ENCODE results near the gene TAF10. TPM values are rescaled to one million over a fixed set of nuclear protein-coding genes. Genes with fewer than 3 reads are reported as not detected.

Gene TAF10
- total RNA-seq, result 113 and 151 TPM in 2 replicates

DNA sequence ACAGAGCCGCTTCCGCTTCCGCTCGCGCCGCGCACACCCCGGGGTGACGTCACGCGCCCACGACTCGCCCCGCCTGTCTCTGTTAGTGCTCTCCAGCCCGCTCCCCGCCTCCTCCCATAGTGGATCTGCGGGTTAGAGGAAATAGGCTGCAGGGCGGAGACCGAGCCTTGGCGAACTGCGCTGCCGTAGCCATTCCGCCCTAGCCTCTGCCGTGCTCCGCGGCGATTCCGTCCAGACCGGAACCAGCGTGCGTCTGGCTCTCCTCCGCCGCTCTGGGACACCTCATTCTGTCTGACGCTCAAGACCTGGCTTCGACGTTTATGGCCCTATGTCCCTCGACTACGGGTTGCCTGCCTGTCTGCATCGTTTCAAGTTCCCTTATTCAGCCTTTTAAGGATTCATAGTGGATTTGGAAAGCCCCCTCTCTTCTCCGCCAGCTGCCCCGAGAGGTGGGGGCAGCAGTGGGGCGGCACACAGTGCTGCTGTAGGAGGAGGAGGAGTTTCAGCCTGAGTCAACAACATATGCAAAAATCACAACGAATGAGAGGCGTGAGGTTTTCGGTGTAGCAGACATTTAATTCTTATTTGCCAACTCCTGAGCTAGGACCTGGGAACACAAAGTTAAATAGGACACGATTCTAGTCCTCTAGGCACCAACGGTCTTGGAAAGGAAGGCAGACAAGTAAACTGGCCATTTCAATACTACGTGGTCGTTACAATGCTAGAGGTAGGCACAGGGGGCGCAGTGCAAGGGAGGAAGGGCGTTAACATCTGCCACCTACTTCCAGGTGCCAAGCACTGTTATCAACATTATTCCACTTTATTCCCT lies at the start of gene TAF10:
Gene TAF10 (minus strand): TSS at position 4 of the 829 bp plus-strand sequence. CDS start 27 bp downstream, outside the sequence.

DNA sequence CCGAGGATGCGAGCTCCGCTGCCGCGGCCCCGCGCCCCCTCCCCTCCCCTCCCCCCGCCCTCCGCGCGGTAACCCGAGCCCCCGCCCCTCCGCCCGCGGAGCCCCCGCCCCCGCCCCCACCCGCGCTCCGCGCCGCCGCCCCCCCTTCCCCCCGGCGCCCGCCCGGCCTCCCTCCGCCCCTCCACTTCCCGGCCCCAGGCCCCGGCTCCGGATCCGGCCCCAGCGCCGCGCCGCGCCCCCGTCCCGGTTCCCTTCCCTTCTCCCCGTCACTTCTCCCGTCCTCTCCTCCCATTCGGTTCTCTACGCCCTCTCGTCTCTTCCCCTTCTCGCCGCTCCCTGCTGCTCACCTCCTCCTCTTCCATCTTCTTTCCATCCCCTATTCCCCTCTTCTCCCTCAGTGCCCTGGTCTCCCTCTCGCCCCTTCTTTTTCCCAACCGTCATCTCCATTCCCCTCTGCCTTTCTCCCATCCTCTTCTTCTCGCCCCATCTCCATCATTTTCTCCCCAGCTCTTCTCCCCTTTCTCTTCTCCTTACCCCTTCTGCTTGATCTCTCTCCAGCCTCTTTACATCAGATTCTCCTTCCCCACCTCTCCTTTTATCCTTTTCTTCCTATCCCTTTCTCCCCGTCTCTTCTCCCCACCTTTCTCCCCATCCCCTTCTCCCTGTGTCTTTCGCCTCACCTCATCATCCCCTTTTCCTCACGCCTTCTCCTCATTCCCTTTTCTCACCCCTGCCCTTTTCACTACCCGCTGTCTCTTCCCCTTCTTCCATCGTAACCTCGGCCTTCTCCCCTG lies 44.0 kb upstream of the TAF10 start, which contains the start of gene DCHS1:
Gene DCHS1 (minus strand): TSS at position 20 of the 794 bp plus-strand sequence. CDS start 14,196 bp downstream, outside the sequence.

DNA sequence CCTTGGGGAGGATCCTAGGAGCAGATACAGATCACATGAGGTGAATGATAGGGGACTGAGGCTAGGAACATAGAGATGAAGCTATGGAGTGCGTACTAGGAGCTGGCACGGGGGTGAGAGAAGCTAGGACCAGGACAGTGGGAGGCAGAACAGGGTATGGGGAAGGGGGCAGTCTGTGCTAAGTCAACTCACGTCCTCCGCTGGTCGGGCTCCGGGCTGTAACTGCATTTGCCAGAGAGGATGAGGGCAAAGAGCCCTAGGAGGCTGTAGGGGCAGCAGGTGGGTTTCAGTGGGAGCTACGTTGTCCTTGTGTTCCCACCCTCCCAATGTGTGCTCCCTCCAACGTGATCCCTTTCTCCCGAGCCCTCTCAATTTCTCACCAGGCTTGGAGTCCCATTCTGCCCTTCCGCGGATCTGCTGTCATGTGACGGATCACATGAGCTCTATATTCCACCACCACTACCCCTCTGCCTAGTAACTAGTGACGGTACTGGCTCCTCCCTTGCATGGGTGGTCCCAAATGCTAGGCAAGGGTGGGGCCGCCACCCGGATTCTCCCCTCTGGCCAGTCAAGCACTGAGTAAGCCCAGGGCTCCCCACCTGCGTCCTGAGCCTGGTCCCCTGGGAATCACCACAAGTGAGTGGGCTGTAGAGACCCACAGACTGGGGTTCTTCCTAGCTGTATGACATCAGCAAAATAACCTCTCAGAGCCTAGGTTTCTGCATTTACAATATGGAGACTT lies 7.2 kb upstream of the TAF10 start, which contains the start of gene TPP1:
Gene TPP1 (minus strand): TSS at position 419 of the 742 bp plus-strand sequence. CDS start 22 bp downstream, at position 397.

DNA sequence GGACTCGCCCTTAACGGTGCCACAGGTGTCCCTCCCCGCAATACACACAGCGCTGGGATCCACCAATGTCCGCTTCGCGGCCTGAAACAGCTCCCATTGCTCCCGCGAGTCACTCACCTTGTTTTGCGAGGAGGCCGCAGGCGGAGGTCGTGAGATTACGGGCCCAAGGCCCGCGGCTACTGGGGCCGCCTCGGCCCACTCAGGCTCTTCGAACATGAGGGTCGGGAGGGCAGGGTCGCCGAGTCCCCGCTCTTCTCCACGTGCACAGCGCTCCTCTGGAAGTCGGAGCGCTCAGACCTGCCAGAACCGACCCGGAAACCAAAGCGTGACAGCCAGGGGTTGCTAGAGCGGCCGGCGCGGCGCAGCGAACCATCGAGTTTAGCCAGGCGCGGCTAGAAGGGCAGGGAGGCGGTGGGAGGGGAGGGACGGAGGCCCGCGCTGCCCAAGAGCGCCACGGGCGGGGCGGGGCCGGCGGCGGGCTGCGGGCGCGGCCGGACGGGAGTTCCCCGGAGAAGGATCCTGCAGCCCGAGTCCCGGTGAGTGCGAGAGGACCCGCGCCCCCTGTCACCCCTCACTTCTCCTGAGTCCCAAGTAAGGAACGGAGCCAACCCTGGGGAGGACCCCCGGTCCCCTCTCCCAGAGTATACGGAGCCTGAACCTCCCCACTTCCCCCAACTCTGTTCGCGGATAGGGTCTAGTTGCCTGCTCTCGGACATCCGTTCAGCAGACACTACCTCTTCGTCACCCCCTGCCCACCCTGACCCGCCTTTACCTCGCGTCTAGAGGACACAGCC lies 8.5 kb downstream of the TAF10 start, which contains the start of the genes ILK and RRP8:
Gene ILK (plus strand): TSS at position 488 of the 794 bp plus-strand sequence. CDS start 498 bp downstream, outside the sequence.
Gene RRP8 (minus strand): TSS at position 330 of the 794 bp plus-strand sequence. CDS start 114 bp downstream, at position 216.

Other genes with a start within 250 kb of the TAF10 start
- 43.7 and 67.0 TPM in 2 replicates for gene SMPD1, start 221.7 kb downstream of the TAF10 start, total RNA-seq
- 34.5 and 36.4 TPM in 2 replicates for gene APBB1, start 193.1 kb downstream of the TAF10 start, total RNA-seq
- not detected in 2 replicates for gene HPX, start 171.2 kb downstream of the TAF10 start, total RNA-seq
- gene TRIM3, start 138.3 kb downstream of the TAF10 start, total RNA-seq, result 11.8 and 16.0 TPM in 2 replicates
- gene ARFIP2, start 130.9 kb downstream of the TAF10 start, total RNA-seq, result 35.7 and 56.1 TPM in 2 replicates
- gene TIMM10B, start 130.7 kb downstream of the TAF10 start, total RNA-seq, result 26.4 and 33.3 TPM in 2 replicates
- gene DNHD1, start 114.9 kb downstream of the TAF10 start, total RNA-seq, result 1.4 and 3.0 TPM in 2 replicates
- gene RRP8, start 8.6 kb downstream of the TAF10 start, total RNA-seq, result 3.3 and 7.6 TPM in 2 replicates
- 101 and 178 TPM in 2 replicates for gene ILK, start 8.4 kb downstream of the TAF10 start, total RNA-seq
- 40.1 and 46.0 TPM in 2 replicates for gene TPP1, start 7.2 kb upstream of the TAF10 start, total RNA-seq
- gene DCHS1, start 43.6 kb upstream of the TAF10 start, total RNA-seq, result 2.3 TPM in 2 replicates
- gene MRPL17, start 71.1 kb upstream of the TAF10 start, total RNA-seq, result 25.2 and 44.6 TPM in 2 replicates
- gene OR2AG2, start 159.8 kb upstream of the TAF10 start, total RNA-seq, result not detected in 2 replicates
- gene OR2AG1, start 170.8 kb upstream of the TAF10 start, total RNA-seq, result not detected in 2 replicates
- not detected in 2 replicates for gene OR6A2, start 187.5 kb upstream of the TAF10 start, total RNA-seq
- not detected in 2 replicates for gene OR10A5, start 233.5 kb upstream of the TAF10 start, total RNA-seq